Neutrophil (primary cell): Measurements from ENCODE around the gene TBRG1.

Experiments used
- H3K27ac ChIP-seq: fragments of 200-600 bp; sonication (generic); 2 replicates; pipeline ENCODE4 v1.5.1; 2016; ENCODE audit warnings: mild to moderate bottlenecking, moderate library complexity
- H3K27me3 ChIP-seq: fragments of 200-600 bp; sonication (generic); 2 replicates; pipeline ENCODE4 v1.6.0; 2016; ENCODE audit warnings: mild to moderate bottlenecking
- H3K36me3 ChIP-seq: fragments of 200-600 bp; sonication (generic); 2 replicates; pipeline ENCODE4 v1.5.1; 2017
- H3K4me1 ChIP-seq, 2 experiments: fragments of 200-600 bp in 1 of 2; sonication (generic) in 1 of 2; 1 replicate in 1 of 2; 2 replicates in 1 of 2; pipeline versions ENCODE4 v1.5.1 to v1.6.1; 2013 to 2016; ENCODE audit warnings: low read depth in 1 of 2, low read length in 1 of 2, mild to moderate bottlenecking in 1 of 2, moderate library complexity in 1 of 2; ENCODE audit not compliant: control insufficient read depth in 1 of 2, insufficient read depth in 1 of 2
- H3K4me3 ChIP-seq, 2 experiments: fragments of 200-600 bp in 1 of 2; sonication (generic) in 1 of 2; 1 replicate in 1 of 2; 2 replicates in 1 of 2; pipeline ENCODE4 v1.5.1; 2013 to 2016; ENCODE audit warnings: low read depth in 1 of 2, low read length in 1 of 2, mild to moderate bottlenecking in 1 of 2, moderate library complexity in 1 of 2
- H3K9me3 ChIP-seq: fragments of 200-600 bp; sonication (generic); 2 replicates; pipeline ENCODE4 v1.5.1; 2016
- CTCF ChIP-seq: fragments of 200-600 bp; sonication (generic); IDR thresholded peaks from 2 replicates; pipeline ENCODE4 v1.5.1; 2016; ENCODE audit warnings: antibody characterized with exemption

Gene TBRG1

GRCh38 chr11:124656774-124657630 lies 34.3 kb downstream of the TBRG1 start:
- H3K27ac ChIP-seq, result no peak overlapping the region
- no peaks in the 10 kb centered on the region for H3K36me3 ChIP-seq
- no peak for TF ChIP-seq CTCF
- no peaks in the 10 kb centered on the region for H3K4me1 ChIP-seq
- H3K9me3 ChIP-seq, result no peaks in the 10 kb centered on the region
- no peaks in the 10 kb centered on the region for H3K27me3 ChIP-seq
- H3K4me3 ChIP-seq, result no peak overlapping the region

GRCh38 chr11:124657904-124658303 lies 35.2 kb downstream of the TBRG1 start:
- Histone ChIP-seq H3K4me3 (no peak overlapping the region), H3K27ac (no peak overlapping the region), H3K36me3 (no peaks in the 10 kb centered on the region), H3K4me1 (no peaks in the 10 kb centered on the region), H3K27me3 (no peaks in the 10 kb centered on the region), H3K9me3 (no peaks in the 10 kb centered on the region)
- TF ChIP-seq CTCF, result no peak

- Histone ChIP-seq H3K27me3 (no peaks in the 10 kb centered on the region), H3K4me3 (no peak overlapping the region), H3K36me3 (no peaks in the 10 kb centered on the region), H3K27ac (no peak overlapping the region), H3K4me1 (no peaks in the 10 kb centered on the region), H3K9me3 (no peaks in the 10 kb centered on the region)
- no peak for TF ChIP-seq CTCF
Observed at GRCh38 chr11:124658501-124658900, 35.8 kb downstream of the TBRG1 start.

- Histone ChIP-seq H3K27ac (no peak overlapping the region), H3K27me3 (no peaks in the 10 kb centered on the region), H3K9me3 (no peaks in the 10 kb centered on the region), H3K4me3 (no peak overlapping the region), H3K4me1 (no peaks in the 10 kb centered on the region), H3K36me3 (no peaks in the 10 kb centered on the region)
- no peak for TF ChIP-seq CTCF
Observed at GRCh38 chr11:124658986-124659385, 36.3 kb downstream of the TBRG1 start.

- H3K27me3 ChIP-seq, result no peaks in the 10 kb centered on the region
- no peak for TF ChIP-seq CTCF
- no peak overlapping the region for H3K4me3 ChIP-seq
- H3K36me3 ChIP-seq, result no peaks in the 10 kb centered on the region
- no peak overlapping the region for H3K27ac ChIP-seq
- no peaks in the 10 kb centered on the region for H3K4me1 ChIP-seq
- no peaks in the 10 kb centered on the region for H3K9me3 ChIP-seq
Observed at GRCh38 chr11:124661553-124661952, 38.9 kb downstream of the TBRG1 start.
